Stimulated activated naive CD4-positive, alpha-beta T cell treated with Interleukin-2 at 50 U/mL for 16 hours (primary cell): ENCODE measurements around the gene TRMT61A.
A peak's percentile ranks its signal among the peaks of the same experiment; 100 is the strongest.

ENCODE experiments used
- DNase-seq: peaks from one replicate; lab custom pipeline; 2025; lab: John Stamatoyannopoulos, UW

Gene TRMT61A

GRCh38 chr14:103528587-103529382 lies at the start of gene TRMT61A:
TSS of gene TRMT61A (plus strand) at chr14:103529196. CDS start at chr14:103529979, 783 bp downstream.
- peak; percentile 79 for DNase-seq

DNA sequence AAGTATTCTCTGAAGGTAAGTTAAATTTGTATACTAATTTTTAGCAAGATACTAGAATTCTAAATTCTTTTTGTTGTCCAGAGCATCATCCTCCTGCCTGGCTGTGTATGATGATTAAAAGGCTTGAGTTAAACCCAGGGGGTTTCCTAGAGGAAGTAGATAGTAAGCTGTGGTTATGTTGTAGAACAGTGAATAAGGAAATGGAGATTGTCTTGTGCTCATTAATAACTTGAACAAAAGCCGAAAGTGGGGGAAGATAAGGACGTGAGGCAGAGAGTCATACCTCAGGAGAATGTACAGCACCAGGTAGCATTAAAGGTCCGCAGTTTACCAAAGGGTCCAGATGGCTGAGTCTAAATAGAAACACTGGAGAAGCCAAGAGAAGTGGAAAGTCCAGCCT lies 48.4 kb upstream of the TRMT61A start:
- DNase-seq, result no peak

- no peak for DNase-seq
Measured at GRCh38 chr14:103483600-103483999, 45.4 kb upstream of the TRMT61A start.

- DNase-seq, result no peak
Measured at GRCh38 chr14:103485504-103485903, 43.5 kb upstream of the TRMT61A start.

- no peak for DNase-seq
Measured at GRCh38 chr14:103488071-103488470, 40.9 kb upstream of the TRMT61A start.

GRCh38 chr14:103488960-103489359 lies 40.0 kb upstream of the TRMT61A start:
- no peak for DNase-seq

GRCh38 chr14:103489621-103490020 lies 39.4 kb upstream of the TRMT61A start:
- no peak for DNase-seq

DNA sequence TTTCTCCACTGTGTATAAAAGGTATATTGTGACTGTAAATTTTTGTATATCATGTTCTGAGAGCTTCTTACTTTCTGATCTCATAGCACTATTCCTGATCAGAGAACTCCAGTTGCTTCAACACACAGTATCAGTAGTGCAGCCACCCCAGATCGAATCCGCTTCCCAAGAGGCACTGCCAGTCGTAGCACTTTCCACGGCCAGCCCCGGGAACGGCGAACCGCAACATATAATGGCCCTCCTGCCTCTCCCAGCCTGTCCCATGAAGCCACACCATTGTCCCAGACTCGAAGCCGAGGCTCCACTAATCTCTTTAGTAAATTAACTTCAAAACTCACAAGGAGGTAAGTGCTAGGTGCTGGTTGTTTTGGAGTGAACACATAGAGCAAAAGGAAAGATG lies 37.3 kb upstream of the TRMT61A start:
- DNase-seq, result no peak

DNA sequence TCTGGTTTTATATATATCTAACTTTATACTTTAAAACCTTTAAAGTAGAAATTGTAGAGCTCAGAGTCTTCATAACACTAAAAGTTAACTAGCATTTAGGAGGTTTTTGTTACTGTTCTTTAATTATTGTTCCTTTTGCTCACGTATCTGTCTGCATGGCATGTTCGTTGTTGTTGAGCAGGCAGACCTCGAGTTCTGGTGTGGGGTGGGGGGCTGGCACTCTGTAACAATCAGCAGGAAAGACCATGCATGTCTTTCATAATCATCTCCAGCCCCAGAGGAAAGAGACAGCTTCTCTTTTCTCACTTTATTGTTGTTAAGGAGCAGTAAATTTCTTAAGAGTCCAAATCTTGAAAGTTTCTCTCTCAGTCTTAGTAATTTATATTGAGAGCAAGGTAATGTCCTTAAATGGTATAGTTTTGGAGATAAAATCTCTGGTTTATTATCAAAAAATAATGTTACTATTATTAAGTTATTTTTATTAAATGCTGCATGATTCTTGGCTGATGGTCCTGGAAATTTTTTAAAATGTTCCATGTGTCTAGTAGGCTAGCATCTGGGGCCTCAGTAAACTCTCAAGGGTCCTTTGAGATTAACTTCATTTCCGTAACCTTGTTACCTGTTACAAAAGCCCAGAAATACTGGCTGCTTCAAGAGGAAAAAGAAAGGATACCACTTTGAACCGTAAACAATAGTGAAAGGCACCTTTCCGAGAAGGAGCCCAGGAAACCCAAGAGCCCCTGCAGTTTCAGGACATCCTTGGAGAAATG lies 36.7 kb upstream of the TRMT61A start:
- DNase-seq, result no peak

- DNase-seq, result no peak
Measured at GRCh38 chr14:103495854-103496253, 33.1 kb upstream of the TRMT61A start.

- DNase-seq, result no peak
Measured at GRCh38 chr14:103496776-103497175, 32.2 kb upstream of the TRMT61A start.

- no peak for DNase-seq
Measured at GRCh38 chr14:103499709-103500108, 29.3 kb upstream of the TRMT61A start.

- DNase-seq, result peak; percentile 76
Measured at GRCh38 chr14:103500148-103500990, 28.6 kb upstream of the TRMT61A start.

GRCh38 chr14:103501041-103501870 lies 27.7 kb upstream of the TRMT61A start:
- DNase-seq, result no peak

- DNase-seq, result no peak
Measured at GRCh38 chr14:103501921-103502669, 26.9 kb upstream of the TRMT61A start.

GRCh38 chr14:103502877-103503276 lies 26.1 kb upstream of the TRMT61A start:
- DNase-seq, result no peak

GRCh38 chr14:103503296-103503695 lies 25.7 kb upstream of the TRMT61A start:
- DNase-seq, result no peak

GRCh38 chr14:103504991-103505565 lies 23.9 kb upstream of the TRMT61A start:
- no peak for DNase-seq

GRCh38 chr14:103507751-103508150 lies 21.2 kb upstream of the TRMT61A start:
- DNase-seq, result no peak
